NCI-H146 treated with DMSO at 0.1 percent for 48 hours (cell line): Measurements from ENCODE around the gene PCDHB14.
"Not testable (repeated sequence)": the region's sequence is repeated elsewhere in the genome, so short reads cannot be mapped to it uniquely, and the experiment has no call there.

Experiments
- DNase-seq: peaks from one replicate; lab custom pipeline; 2025; ENCODE audit not compliant: unreplicated experiment; lab: John Stamatoyannopoulos, UW

PCDHB14 gene

DNA sequence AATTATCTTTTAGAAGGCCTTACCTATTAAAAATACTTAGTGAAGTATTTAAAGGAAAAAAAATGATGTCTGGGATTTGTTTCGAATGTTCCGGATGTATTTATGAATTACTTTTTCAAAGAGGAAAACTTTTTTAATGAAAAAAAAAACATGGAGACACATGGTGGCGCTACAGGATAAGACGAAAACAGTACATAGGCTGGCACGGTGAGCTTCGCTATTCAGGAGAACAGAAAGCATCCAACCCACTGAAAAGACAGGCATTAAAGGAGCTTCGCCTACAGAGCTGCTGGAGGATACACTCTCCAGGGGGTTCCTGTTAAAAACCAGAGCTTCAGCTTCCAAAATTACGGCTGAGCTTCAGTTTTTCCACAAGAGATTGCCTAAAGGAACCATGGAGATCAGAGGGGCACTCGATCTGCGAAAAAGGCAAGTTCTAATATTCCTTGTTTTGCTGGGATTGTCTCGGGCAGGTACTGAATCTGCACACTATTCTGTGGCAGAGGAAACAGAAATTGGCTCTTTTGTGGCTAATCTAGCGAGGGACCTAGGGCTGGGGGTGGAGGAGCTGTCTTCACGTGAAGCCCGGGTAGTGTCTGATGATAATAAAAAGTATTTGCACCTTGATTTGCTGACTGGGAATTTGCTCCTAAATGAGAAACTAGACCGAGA lies at the start of gene PCDHB14:
PCDHB14 (plus strand) TSS at position 232 of the 672 bp plus-strand sequence; CDS start at position 395, 163 bp downstream.
- peak; percentile 58 for DNase-seq

DNA sequence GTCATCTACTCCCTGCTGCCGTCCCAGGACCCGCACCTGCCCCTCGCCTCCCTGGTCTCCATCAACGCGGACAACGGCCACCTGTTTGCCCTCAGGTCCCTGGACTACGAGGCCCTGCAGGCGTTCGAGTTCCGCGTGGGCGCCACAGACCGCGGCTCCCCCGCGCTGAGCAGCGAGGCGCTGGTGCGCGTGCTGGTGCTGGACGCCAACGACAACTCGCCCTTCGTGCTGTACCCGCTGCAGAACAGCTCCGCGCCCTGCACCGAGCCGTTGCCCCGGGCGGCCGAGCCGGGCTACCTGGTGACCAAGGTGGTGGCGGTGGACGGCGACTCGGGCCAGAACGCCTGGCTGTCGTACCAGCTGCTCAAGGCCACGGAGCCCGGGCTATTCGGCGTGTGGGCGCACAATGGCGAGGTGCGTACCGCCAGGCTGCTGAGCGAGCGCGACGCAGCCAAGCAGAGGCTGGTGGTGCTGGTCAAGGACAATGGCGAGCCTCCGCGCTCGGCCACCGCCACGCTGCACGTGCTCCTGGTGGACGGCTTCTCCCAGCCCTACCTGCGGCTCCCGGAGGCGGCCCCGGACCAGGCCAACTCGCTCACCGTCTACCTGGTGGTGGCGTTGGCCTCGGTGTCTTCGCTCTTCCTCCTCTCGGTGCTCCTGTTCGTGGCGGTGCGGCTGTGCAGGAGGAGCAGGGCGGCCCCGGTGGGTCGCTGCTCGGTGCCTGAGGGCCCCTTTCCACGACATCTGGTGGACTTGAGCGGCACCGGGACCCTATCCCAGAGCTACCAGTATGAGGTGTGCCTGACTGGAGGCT lies 48.6 kb upstream of the PCDHB14 start:
- not testable (repeated sequence) for DNase-seq

DNA sequence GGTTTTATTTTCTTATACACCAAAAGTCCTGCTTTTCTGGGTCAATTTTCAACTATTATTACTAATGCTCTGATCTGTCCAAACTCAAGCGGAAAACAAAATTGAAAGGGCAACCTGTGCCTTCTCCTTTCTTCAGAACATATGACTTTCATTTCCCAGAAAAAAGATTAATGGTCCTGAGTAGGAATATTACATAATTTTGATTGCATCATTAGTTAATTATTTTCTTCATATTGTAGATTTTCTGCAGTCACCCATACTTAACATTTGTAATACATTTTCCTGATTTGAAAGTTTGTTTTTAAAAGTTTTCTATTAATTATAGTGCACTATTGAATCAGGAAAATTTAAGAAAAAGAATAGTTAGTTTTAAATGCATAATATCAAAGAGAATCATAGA lies 47.2 kb upstream of the PCDHB14 start:
- DNase-seq, result no peak

DNA sequence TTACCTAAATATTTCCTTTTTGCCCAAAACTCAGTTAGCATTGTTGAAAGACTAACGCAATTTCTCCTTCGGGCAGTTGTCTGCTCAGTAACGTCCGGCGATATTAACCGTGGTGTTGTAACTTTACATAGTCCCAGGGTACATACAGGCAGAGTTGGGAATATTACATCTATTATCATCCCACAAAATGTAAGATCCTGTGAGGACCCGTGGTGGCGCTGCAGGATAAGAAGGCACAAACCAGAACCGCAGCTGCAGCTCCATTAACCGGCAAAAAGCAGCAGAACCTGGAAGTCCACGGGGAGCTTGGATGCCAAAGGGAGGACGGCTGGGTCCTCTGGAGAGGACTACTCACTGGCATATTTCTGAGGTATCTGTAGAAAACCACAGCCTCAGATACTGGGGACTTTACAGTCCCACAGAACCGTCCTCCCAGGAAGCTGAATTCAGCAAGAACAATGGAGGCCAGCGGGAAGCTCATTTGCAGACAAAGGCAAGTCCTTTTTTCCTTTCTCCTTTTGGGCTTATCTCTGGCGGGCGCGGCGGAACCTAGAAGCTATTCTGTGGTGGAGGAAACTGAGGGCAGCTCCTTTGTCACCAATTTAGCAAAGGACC lies 45.5 kb upstream of the PCDHB14 start, which contains the start of gene PCDHB8:
PCDHB8 (plus strand) TSS at position 214 of the 615 bp plus-strand sequence; CDS start at position 459, 245 bp downstream.
- DNase-seq, result peak; percentile 38

DNA sequence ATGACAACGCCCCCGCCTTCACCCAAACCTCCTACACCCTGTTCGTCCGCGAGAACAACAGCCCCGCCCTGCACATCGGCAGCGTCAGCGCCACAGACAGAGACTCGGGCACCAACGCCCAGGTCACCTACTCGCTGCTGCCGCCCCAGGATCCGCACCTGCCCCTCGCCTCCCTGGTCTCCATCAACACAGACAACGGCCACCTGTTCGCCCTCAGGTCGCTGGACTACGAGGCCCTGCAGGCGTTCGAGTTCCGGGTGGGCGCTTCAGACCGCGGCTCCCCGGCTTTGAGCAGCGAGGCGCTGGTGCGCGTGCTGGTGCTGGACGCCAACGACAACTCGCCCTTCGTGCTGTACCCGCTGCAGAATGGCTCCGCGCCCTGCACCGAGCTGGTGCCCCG lies 43.8 kb upstream of the PCDHB14 start:
- DNase-seq, result not testable (repeated sequence)

DNA sequence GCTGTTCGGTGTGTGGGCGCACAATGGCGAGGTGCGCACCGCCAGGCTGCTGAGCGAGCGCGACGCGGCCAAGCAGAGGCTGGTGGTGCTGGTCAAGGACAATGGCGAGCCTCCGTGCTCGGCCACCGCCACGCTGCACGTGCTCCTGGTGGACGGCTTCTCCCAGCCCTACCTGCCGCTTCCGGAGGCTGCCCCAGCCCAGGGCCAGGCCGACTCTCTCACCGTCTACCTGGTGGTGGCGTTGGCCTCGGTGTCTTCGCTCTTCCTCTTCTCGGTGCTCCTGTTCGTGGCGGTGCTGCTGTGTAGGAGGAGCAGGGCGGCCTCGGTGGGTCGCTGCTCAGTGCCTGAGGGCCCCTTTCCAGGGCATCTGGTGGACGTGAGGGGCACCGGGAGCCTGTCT lies 43.3 kb upstream of the PCDHB14 start:
- not testable (repeated sequence) for DNase-seq

DNA sequence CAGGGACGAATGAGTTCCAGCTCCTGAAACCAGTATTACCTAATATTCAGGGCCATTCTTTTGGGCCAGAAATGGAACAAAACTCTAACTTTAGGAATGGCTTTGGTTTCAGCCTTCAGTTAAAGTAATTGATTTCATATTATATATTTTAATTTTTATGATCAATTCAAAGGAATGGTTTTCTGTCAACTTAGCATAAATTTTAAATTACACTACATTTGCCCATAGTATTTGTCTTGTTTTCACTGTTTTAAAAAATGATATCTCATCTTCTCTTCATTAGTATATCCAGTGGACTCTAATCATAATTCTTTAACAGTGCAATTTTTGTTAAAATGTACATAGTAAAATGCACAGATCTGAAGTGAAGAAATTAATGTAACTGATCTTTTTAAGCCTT lies 42.8 kb upstream of the PCDHB14 start:
- no peak for DNase-seq

DNA sequence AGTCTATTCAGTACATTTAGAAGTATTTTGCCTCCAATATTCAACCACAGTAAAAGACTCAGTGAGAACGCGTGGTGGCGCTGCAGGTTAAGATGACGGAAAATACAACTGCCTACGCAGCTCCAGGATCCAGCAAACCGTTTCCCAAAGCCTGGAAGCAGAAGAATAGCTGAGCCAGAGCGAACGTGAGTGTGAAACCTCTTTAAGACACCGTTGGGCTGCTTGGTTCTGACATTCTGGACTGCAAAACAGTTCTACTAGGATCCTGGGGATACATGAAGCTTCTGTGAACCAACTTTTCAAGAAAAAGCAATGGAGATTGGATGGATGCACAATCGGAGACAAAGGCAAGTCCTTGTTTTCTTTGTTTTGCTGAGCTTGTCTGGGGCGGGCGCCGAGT lies 40.9 kb upstream of the PCDHB14 start, which contains the start of gene PCDHB16:
PCDHB16 (plus strand) TSS at position 140 of the 400 bp plus-strand sequence; CDS start at position 313, 173 bp downstream.
- DNase-seq, result no peak

DNA sequence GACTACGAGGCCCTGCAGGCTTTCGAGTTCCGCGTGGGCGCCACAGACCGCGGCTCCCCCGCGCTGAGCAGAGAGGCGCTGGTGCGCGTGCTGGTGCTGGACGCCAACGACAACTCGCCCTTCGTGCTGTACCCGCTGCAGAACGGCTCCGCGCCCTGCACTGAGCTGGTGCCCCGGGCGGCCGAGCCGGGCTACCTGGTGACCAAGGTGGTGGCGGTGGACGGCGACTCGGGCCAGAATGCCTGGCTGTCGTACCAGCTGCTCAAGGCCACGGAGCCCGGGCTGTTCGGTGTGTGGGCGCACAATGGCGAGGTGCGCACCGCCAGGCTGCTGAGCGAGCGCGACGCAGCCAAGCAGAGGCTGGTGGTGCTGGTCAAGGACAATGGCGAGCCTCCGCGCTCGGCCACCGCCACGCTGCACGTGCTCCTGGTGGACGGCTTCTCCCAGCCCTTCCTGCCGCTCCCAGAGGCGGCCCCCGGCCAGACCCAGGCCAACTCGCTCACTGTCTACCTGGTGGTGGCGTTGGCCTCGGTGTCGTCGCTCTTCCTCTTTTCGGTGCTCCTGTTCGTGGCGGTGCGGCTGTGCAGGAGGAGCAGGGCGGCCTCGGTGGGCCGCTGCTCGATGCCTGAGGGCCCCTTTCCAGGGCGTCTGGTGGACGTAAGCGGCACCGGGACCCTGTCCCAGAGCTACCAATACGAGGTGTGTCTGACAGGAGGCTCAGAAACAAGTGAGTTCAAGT lies 38.9 kb upstream of the PCDHB14 start:
- not testable (repeated sequence) for DNase-seq

DNA sequence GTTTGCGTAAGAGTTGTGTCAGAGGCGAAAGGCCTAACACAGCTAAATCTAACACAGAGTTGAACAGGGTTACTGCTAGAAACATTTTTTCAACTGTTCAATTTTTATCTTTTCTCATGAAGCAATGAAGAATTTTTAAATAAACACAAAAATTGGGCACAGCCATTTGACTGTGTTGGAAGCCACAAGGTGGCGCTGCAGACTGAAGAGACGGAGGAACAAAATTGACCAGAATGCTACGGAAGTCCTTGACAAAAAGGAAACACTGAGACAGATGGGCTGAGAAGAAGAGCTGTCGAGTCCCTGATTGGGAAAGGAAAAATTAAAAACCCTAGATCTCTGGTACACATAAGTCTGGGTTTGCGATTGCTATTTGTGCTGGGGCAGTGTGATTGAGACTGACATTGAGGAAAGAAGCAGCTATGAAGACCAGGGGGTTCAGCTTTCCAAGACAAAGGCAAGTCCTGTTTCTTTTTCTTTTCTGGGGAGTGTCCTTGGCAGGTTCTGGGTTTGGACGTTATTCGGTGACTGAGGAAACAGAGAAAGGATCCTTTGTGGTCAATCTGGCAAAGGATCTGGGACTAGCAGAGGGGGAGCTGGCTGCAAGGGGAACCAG lies 36.1 kb upstream of the PCDHB14 start, which contains the start of gene PCDHB9:
PCDHB9 (plus strand) TSS at position 265 of the 616 bp plus-strand sequence; CDS start at position 423, 158 bp downstream.
- peak; percentile 45 for DNase-seq

DNA sequence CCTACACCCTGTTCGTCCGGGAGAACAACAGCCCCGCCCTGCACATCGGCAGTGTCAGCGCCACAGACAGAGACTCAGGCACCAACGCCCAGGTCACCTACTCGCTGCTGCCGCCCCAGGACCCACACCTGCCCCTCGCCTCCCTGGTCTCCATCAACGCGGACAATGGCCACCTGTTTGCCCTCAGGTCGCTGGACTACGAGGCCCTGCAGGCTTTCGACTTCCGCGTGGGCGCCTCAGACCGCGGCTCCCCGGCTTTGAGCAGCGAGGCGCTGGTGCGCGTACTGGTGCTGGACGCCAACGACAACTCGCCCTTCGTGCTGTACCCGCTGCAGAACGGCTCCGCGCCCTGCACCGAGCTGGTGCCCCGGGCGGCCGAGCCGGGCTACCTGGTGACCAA lies 34.5 kb upstream of the PCDHB14 start:
- DNase-seq, result not testable (repeated sequence)

DNA sequence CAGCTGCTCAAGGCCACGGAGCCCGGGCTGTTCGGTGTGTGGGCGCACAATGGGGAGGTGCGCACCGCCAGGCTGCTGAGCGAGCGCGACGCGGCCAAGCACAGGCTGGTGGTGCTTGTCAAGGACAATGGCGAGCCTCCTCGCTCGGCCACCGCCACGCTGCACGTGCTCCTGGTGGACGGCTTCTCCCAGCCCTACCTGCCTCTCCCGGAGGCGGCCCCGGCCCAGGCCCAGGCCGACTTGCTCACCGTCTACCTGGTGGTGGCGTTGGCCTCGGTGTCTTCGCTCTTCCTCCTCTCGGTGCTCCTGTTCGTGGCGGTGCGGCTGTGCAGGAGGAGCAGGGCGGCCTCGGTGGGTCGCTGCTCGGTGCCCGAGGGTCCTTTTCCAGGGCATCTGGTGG lies 34.0 kb upstream of the PCDHB14 start:
- DNase-seq, result not testable (repeated sequence)

DNA sequence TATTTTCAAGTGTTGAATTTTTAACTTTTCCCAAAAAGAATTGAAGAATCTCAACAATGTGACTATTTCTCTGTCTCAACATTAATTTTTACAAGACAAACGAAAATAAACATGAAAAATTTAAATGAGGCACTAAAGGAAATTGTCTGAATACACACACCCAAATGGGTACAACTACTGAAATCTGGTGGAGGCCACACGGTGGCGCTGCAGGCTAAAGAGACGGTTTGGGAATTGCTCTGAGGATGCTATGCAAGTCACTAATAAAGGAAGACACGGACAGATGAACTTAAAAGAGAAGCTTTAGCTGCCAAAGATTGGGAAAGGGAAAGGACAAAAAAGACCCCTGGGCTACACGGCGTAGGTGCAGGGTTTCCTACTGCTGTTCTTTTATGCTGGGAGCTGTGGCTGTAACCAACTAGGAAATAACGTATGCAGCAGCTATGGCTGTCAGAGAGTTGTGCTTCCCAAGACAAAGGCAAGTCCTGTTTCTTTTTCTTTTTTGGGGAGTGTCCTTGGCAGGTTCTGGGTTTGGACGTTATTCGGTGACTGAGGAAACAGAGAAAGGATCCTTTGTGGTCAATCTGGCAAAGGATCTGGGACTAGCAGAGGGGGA lies 30.9 kb upstream of the PCDHB14 start, which contains the start of gene PCDHB10:
PCDHB10 (plus strand) TSS at position 244 of the 616 bp plus-strand sequence; CDS start at position 444, 200 bp downstream.
- DNase-seq, result peak; percentile 36

DNA sequence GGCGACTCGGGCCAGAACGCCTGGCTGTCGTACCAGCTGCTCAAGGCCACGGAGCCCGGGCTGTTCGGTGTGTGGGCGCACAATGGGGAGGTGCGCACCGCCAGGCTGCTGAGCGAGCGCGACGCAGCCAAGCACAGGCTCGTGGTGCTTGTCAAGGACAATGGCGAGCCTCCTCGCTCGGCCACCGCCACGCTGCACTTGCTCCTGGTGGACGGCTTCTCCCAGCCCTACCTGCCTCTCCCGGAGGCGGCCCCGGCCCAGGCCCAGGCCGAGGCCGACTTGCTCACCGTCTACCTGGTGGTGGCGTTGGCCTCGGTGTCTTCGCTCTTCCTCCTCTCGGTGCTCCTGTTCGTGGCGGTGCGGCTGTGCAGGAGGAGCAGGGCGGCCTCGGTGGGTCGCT lies 28.8 kb upstream of the PCDHB14 start:
- DNase-seq, result not testable (repeated sequence)

DNA sequence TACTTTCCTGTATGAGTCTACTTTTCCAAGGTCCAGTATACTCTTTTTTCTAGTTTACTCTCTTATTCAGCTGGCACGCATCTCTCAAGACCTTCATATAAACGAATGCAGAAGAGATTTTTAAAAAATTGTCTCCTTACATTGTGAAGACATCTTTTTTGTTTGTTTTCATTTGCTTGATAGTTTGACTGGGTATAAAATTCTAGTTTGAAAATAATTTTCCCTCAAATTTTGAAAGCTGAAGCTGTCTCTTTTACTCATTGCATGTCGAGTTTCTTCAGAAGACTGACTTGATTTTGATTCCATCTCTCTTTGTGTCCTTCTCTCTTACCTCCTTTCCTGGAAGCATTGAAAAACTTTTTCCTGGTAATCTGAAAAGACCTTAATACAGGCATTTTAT lies 26.8 kb upstream of the PCDHB14 start:
- DNase-seq, result no peak

DNA sequence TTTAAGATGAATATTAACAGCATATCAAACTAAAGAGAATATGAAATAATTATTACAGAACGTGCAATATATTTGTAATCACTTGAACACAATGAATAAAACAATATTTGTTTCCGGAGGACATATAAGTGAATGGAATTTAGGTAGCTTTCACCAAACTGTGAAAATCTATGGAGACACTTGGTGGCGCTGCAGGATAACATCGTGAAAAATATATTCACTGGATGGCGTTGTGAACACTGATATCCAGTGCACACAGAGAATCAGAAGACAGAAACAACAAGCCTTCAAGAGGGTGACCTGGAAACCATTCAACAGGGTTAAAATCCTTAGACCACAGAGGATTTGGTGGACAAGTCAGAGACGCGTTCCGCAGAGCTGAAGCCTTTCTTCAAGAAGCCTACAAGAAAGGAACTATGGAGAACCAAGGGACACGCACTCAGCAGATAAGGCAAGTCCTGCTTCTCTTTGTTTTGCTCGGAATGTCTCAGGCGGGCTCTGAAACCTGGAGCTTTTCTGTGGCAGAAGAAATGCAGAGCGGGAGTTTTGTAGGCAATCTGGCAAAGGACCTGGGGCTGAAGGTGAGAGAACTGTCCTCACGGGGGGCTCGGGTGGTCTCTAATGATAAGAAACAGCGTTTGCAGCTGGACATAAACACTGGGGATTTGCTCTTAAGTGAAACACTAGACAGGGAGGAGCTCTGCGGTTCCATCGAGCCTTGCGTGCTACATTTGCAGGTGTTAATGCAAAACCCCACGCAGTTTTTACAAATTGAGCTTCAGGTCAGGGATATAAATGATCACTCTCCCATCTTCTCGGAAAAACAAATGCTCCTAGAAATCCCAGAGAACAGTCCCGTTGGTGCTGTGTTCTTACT lies 23.5 kb upstream of the PCDHB14 start, which contains the start of gene PCDHB11:
PCDHB11 (plus strand) TSS at position 269 of the 877 bp plus-strand sequence; CDS start at position 417, 148 bp downstream.
- DNase-seq, result peak; percentile 51

DNA sequence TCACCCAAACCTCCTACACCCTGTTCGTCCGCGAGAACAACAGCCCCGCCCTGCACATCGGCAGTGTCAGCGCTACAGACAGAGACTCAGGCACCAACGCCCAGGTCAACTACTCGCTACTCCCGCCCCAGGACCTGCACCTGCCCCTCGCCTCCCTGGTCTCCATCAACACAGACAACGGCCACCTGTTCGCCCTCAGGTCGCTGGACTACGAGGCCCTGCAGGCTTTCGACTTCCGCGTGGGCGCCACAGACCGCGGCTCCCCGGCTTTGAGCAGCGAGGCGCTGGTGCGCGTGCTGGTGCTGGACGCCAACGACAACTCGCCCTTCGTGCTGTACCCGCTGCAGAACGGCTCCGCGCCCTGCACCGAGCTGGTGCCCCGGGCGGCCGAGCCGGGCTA lies 22.0 kb upstream of the PCDHB14 start:
- DNase-seq, result not testable (repeated sequence)

DNA sequence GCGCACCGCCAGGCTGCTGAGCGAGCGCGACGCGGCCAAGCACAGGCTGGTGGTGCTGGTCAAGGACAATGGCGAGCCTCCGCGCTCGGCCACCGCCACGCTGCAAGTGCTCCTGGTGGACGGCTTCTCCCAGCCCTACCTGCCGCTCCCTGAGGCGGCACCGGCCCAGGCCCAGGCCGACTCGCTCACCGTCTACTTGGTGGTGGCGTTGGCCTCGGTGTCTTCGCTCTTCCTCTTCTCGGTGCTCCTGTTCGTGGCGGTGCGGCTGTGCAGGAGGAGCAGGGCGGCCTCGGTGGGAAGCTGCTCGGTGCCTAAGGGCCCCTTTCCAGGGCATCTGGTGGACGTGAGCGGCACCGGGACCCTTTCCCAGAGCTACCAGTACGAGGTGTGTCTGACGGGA lies 21.5 kb upstream of the PCDHB14 start:
- DNase-seq, result not testable (repeated sequence)

DNA sequence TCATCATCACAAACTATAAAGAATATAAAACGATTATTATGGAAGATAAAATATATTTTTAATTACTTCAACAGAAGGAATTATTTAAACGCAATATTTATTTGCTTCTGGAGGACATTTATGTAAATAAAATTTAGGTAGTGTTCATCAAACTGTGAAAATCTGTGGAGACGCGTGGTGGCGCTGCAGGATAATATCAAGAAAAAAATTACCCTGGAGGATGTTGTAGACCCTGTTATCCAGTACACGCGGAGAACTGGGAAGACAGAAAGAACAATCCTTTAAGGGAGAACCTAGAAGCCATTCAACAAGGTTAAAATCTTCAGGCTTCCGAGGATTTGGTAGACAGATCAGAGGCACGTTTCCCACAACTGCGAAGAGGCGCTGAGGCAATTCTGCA lies 14.7 kb upstream of the PCDHB14 start, which contains the start of gene PCDHB12:
PCDHB12 (plus strand) TSS at position 242 of the 400 bp plus-strand sequence. CDS start 189 bp downstream, outside the sequence.
- no peak for DNase-seq
